GM19023 (cell line): ENCODE measurements around the gene ZBTB7C.

ENCODE experiments used
- ATAC-seq: cut with Tn5 transposase; IDR thresholded peaks from one replicate; pipeline ENCODE4 v1.9.1; 2021; ENCODE audit warnings: mild to moderate bottlenecking, moderate library complexity; ENCODE audit not compliant: unreplicated experiment

The ZBTB7C gene

DNA sequence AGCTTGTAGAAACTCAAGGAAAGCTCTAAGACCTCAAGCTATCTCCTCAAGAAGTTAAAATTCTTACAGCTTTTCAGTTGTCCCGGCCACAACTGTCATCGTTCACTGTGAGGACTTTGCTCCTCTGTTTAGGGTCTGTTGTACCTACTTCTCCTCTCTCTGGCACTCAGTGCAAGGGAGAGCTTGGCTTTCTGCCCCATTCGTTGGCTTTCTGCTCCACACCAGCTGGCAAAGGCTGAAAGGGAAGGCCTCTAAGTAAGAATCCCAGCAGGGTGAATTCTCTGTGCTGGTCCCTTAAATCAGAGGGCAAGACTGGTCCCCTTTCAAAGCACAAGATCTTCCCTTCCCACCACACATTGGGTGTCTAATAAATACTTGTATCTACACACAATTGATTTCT, 17.3 kb downstream of the ZBTB7C start:
- no peak for ATAC-seq

DNA sequence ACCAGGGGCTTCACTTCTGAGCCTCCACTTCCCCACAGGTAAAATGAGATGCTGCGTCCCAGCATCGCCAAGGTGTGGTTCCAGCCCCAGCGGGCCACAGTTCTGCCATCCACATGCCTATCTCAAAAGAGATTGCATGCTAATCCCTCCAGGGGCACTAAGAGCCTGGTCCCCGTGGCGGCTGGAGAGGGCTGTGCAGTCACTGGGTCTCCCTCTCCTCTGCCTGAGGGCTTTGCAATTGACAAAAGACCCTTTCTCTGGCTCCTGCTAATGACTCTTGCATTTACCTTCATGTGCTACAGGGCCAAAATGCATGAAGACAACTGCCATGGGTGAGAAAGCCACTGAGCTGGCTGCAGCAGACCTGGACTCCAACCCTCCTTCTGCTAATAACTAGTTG, 18.5 kb downstream of the ZBTB7C start:
- no peak for ATAC-seq

GRCh38 chr18:48388478-48388877, 20.7 kb downstream of the ZBTB7C start:
- ATAC-seq, result no peak

GRCh38 chr18:48387300-48387699, 21.9 kb downstream of the ZBTB7C start:
- no peak for ATAC-seq

DNA sequence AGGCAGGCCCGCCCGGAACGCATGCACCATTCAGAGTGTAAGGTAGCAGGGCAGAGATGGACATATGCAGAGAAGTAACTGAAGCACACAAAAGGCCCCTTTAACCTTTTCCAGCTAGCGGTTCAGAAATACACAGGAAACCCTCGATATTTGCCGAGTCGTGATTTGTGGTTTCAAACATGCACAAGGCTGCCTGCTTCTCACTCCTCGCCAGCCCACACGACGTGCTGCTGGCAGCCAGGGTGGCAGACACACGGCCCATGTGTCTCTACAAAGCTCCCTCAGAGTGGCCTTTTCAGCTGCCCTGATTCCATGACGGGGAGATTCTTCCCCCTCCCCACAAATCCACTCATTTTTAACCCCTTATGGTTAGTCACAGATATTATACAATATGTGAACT, 23.6 kb downstream of the ZBTB7C start:
- no peak for ATAC-seq

GRCh38 chr18:48376934-48377333, 32.2 kb downstream of the ZBTB7C start:
- ATAC-seq, result no peak

GRCh38 chr18:48376406-48376805, 32.8 kb downstream of the ZBTB7C start:
- ATAC-seq, result no peak

GRCh38 chr18:48375150-48375800, 33.9 kb downstream of the ZBTB7C start:
- ATAC-seq, result no peak

DNA sequence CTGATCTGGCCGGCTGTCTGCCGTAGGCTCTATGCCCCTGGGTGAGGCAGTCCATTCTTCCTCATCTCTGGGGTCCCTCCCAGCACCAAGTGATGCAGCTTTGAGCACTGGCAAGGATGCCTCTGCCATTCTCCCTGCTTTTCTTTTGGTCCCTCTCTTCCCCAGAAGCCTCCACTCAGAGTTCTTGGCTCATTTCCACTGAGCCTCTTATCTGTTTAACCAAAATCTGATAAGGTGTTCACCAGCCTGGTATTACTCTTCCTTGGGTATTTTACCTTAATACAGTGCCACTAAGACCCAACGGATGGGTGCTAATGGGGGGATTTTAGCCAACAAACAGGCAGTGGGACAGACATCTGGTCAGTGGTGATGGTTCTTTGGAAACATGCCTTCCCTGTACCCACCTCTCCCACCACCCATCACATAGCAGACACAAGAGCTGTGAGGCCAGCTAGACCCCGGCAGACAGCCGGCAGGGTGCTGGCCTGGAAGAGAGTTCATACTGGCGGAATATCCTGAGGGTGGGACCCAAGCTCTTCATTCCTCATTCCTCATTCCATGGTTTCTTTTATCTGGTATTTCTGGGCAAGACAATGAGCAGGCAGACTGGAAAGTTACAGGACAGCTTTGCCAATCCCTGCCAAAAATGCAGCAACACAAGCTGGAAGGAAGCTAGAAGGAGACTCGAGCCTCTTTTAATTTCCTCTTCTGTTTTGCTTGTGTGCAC, 34.6 kb downstream of the ZBTB7C start:
- no peak for ATAC-seq

- no peak for ATAC-seq
These were observed 37.2 kb downstream of the ZBTB7C start for GRCh38 chr18:48371854-48372602.

DNA sequence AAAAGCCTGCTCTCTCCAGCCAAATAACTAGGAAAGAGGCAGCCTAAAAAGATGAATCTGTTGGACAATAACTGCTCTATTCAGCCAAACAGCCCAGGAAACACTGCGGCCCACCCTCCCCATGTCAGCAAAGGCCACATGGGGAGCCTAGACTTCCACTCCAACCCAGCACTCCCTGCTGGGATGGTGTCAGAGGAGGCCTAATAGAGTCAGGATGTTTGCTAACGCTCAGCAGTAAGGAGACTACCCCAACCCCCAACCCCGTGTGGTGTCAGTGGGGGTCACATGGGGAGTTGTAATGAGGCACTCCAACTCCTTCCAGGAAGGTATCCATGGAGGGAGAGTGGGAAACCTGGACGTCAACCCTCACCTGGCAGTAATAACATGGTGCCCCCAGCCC, 41.6 kb downstream of the ZBTB7C start:
- ATAC-seq, result no peak

GRCh38 chr18:48365965-48366364, 43.2 kb downstream of the ZBTB7C start:
- no peak for ATAC-seq

DNA sequence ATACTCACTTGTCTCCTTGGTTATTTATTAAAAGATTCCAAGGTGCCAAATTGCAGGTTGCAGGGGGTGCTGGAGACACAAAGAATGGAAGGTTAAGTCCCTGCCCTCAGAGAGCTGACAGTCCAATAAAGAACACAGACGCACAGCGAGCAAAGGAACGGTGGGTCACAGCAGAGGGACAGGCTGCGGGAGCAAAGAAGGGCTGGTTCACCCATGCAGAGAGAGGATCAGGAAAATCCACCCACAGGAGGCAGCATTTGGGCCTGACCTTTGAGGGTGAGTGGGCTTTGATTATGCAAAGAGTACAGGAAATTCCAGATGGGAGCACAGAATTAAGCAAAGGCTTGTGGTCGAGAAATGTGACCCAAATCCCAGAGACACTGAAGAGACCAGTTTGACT, 45.0 kb downstream of the ZBTB7C start:
- ATAC-seq, result no peak

- ATAC-seq, result no peak
These were observed 46.0 kb downstream of the ZBTB7C start for GRCh38 chr18:48363175-48363574.

GRCh38 chr18:48361801-48362200, 47.4 kb downstream of the ZBTB7C start:
- ATAC-seq, result no peak

GRCh38 chr18:48360376-48361021, 48.7 kb downstream of the ZBTB7C start:
- ATAC-seq, result no peak

DNA sequence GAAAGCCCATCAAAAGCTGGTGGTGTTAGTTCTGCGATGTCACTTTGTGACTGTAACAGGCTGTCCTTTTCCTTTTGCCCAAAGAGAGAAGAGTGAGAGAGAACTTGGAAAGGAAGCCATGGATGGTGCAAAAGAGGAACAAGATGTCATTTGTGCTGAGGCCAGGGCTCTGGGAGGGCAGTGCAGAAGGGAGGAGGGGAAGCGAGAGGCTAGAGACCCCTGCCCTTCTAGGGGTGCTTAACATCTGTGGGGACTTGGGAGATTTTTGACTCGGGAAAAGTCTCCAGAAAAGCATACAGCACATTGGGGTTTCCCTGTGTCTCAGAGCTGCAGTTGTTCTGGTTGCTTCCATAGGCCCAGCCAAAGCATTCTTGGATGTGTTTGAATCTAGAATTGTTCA, 49.6 kb downstream of the ZBTB7C start:
- ATAC-seq, result no peak

DNA sequence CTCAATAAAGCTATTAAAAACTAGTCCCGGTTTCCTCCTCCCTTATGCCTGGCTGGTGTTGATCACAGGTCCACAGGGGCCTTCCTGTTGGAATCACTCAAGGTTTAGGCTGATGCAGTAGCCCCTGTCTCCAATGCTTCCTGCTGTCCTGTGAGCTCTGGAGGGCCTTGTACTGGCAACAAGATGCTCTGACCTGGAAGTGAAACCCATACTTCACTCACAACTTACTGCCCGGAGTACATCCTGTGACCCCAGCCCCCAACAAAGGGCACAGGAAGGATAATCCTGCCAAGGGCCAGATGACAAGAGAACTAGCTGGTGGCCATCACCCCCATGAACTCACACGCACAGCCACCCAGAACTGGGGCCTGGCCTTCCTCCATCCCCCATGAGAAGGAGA, 50.3 kb downstream of the ZBTB7C start:
- no peak for ATAC-seq

- ATAC-seq, result no peak
These were observed 52.1 kb downstream of the ZBTB7C start for GRCh38 chr18:48356909-48357631.

DNA sequence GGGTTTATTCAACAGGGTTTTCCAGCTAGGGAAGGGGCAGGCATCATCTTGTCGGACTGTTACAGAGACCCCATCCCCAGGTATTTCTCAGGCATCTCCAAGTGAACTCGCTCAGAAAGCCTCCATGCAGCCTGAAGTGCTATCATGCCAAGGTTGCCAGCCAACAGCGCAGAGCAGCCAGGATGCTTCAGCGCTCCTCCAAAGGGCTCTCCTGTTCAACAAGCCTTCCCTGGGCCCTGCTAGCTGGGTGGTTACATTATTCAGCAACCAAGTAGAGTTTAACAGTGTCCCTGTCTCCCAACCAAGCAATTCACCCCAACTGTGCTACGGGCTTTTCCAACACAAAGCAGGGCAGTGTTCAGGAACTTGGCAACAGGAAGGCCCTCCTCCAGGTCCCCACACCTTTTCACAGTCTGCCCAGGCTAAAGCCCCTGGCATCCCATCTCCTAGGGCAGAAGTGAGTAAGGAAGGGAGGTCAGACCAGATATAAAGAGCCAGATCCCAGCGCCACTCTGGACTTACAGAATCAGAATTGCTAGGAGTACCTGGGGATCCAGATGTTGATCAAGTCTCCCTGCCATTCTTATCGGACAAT, 52.9 kb downstream of the ZBTB7C start:
- no peak for ATAC-seq
